HG02840 (cell line): Measurements from ENCODE around the gene LEUTX.
"Not testable (repeated sequence)": the region's sequence is repeated elsewhere in the genome, so short reads cannot be mapped to it uniquely, and the experiment has no call there.

ENCODE experiments used
- ATAC-seq: cut with Tn5 transposase; IDR thresholded peaks from one replicate; pipeline ENCODE4 v1.9.1; 2021; ENCODE audit warnings: mild to moderate bottlenecking, moderate library complexity, moderate number of reproducible peaks; ENCODE audit not compliant: unreplicated experiment, low FRiP score

LEUTX gene, protein sequence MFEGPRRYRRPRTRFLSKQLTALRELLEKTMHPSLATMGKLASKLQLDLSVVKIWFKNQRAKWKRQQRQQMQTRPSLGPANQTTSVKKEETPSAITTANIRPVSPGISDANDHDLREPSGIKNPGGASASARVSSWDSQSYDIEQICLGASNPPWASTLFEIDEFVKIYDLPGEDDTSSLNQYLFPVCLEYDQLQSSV

DNA sequence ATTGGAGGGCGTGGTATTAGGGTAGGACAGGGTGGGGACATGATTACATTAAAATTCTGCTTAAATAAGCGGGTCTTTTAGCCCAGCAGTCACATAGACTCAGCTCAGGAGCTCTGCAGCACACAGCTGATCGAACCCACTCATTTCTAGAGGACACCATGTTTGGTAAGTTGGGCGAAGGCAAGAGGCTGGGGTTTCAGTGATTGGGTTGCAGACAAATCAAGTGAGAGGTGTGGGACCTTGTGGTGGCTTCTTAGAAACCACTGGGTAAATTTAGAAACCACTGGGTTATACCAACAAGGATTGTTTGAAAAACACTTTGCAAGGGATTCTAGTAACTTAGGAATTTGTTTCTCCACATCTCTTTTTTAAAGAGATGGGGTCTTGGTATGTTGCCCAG is at the start of gene LEUTX:
LEUTX (plus strand) TSS at position 92 of the 400 bp plus-strand sequence; CDS start at position 159, 67 bp downstream.
- no peak for ATAC-seq

DNA sequence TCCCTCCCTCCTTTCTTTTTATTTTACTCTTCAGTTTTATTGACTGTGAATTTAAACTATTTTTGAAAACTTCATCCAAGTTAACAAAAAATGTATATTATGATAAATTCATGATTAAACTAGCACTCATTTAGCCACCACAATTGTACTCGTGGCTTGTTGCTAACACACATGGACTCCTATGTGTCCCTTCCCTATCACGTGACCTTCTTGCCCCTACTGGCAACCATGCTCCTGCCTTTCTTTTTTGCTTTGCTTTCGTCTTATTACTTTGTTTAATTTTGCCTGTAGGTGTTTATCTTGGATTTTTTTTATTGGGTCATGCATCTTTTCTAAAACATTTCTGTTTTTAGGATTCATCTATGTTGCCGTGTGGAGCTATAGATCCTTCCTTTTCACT is 49.1 kb upstream of the LEUTX start:
- ATAC-seq = no peak

DNA sequence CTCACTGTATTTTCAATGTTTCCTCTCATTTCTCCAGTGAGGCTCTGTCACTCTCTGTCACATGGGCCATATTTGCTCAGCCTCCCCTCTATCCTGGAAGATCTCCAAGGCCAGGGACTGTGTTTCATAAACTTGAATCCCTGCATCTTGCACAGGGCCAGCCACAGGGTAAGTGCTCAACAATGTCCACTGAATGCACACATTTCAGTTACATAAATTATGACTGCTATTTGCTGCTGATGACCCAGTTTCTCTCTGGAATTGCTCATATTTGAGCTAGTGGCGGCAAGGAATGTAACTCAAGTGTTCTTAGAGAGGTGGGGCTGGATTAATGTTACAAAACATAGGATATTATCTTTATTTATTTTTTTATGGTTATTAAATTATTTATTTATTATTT is 47.0 kb upstream of the LEUTX start:
- ATAC-seq = no peak

DNA sequence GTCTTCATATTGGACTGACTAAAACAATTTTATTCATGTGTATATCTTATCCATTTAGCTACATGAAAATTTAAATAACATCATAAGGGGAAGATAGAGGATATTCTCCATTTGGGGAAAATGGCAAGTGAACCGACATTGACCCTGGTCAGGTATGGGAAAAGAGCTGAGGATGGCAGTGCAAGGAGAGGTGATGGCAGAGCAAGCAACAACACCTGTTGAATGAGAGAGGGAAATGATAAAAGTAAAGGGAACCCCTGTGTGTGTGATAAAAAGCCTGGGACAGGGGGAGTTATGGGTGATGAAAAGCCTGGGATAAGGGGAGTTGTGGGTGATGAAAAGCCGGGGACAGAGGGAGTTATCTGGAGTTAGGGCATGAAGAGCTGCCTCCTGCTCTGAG is 44.8 kb upstream of the LEUTX start:
- no peak for ATAC-seq

DNA sequence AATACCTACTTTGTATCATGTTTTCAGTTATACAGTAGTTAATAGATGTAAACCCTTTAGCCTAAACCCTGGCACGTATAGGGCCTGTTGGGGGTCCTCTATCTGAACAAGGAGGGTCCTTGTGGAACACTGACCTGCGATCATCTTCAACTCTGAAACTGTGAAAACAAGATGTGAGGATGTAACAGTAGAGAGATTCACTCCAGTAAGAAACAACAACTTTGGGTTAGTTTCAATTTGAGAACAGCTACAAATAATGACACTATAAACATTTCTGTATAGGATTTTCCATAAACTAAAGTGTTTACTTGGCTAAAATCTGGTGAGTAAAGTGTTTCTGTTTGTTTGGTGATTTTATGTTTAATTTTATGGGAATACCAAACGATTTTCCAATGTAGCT is 43.0 kb upstream of the LEUTX start:
- ATAC-seq = no peak

DNA sequence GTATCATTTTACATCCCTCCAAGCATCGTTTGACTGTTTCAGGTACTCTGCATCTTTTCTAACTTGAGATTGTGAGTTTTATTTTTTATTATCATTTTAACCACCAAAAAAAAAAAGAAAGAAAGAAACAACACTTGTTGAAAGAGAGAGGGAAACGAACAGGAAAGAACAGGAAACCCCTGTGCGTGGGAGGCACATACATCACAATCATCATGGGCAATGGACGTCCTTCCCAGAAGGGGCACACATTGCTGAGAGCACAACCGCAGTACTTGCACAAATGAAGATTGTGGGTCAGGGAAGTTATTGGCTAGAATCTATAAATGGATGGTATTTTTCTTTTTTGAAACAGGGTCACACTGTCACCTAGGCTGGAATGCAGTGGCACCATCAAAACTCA is 42.6 kb upstream of the LEUTX start:
- no peak for ATAC-seq

DNA sequence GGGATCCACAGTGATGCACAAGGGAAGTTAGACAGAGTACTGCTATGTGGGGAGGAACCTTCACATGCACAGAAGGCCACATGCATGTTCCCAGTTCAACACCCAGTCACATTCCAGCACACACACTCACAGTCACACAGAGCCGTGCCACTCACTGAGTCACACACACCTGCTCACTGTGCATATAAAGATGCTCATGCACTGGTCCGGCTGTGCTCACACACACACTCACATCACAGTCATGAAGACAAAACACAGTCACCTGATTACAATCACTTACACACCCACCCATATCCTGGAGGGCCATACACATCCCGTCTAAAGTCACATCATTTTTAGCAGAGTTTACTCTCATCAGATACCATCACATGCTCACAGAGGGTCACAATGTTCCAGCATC is 41.3 kb upstream of the LEUTX start:
- ATAC-seq = no peak

DNA sequence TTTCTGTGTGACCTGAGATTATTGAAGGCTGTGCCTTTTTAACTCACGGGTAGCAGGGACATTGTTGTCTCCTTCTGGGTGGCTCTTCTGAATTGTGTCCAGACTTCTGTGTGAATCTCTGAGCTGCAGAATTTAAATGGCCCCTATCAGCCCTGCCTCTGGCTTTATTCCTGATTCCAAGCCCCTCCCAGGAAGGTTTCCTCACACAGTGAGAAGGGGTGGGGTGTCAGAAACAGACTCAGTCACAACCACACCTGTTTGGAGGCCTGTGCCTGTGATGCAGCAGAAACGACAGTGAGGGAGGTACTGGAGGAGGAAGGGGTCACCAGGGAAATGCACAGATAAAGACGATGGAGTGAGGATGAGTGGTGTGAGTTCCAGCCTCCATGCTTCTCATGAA is 40.8 kb upstream of the LEUTX start, which contains the start of gene CLC:
CLC (minus strand) TSS at position 139 of the 400 bp plus-strand sequence; CDS start at position 62, 77 bp downstream.
- no peak for ATAC-seq

DNA sequence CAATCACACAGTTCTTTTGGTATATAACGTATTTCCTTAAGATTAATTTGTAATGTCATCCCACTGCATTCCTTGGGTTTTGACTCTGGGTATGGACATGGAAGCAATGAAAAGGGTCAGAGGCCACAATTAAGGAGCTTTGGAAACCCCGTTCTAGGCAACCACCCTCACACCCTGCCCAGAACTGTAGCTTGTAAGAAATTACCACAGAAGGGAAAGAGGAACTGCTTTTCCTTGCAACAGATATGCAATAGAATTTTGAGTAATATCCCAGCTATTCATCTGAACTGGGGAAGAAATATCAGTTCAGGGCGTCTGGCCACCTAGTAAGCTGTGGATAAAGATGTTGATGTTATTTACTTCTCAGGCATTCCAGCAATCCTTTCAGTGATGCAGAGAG is 39.8 kb upstream of the LEUTX start:
- no peak for ATAC-seq

DNA sequence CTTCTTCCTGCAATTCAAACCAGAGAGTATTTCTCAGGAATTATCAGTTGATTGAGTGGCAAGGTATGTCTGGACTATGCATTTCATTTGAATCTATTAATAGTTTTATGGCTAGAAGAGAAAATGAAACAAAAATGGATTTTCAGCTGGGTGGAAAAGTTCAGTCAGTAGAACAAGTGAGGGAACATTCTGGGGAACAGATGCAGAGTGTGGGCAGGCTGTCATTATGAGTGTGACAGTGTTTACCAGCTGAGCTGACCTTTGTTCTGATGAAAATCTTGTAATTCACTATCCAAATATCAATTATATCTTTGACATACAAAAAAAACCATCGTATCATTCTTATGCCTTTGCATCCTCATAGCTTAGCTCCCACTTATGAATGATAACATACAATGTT is 38.3 kb upstream of the LEUTX start:
- no peak for ATAC-seq

DNA sequence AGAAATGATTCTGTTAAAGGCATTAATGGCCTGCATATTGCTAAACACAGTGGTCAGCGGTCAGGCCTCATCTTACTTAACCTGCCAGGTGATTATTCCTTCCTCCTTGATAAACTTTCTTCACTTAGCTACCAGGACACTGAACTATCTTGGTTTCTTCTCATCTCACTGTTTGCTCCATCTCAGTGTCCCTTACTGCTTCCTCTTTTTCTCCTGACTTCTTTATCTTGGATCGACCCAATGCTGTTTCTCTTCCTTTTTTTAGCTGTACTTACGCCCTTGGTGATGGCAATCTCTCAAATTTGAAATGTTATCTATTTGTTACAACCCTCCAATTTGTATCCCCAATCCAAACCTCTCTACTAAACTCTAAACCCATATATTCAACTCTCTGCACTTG is 33.0 kb upstream of the LEUTX start:
- ATAC-seq = no peak

DNA sequence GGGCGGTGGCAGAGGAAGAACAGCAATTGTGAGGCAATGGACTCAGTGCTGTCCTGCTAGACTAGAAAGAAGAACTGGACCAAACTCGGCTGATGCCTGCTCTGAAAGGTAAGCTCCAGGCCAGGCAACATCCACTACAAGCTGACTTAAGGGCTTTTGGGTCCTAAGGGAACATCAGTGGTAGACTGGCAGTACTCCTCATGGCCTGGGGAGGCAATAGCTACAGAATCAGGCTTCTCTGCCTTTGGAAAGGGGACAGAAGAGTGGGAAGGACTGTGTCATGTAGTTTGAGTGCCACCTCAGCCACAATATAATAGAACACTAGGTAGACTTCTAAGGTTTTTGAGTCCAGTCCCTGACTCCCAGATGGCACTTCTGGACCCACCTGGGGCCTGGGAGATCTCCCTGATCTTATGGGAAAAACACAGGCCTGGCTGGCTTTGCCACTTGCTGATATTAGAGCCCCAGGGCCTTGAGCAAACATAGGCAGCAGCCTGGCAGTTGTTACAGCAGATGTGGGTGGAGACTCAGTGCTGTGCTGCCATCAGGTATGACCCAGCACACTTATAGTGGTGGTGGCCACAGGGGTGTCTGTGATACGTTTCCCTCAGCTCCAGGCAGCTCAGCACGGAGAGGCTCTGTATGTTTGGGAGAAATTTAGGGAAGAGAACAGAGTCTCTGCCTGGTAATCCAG is 31.7 kb upstream of the LEUTX start:
- no peak for ATAC-seq

DNA sequence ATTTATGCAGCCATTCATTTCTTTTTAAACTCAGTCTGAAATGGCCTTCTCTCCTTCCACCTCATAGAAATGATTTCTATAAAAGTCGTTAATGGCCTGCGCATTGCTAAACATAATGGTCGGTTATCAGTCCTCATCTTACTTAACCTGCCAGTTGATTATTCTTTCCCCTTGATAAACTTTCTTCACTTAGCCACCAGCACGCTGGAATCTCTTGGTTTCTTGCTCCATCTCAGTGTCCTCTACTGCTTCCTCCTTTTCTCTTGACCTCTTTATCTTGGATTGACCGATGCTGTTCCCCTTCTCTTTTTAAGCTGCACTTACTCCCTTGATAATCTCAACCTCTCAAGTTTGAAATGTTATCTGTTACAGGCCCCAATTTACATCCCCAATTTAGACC is 28.7 kb upstream of the LEUTX start:
- no peak for ATAC-seq

DNA sequence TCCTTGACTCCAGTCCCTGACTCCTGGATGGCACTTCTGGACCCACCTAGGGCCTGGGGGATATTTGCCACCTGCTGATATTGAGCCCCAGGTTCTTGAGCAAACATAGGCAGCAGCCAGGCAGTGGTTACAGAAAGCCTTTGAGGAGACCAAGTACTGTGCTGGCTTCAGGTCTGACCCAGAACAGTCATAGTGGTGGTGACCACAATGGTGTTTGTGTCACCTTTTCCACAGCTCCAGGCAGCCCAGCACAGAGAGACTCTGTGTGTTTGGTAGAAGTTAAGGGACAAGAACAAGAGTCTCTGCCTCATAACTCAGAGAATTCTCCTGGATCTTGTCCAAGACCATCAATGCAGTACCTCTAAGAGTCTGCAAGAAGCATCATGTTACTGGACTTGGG is 26.3 kb upstream of the LEUTX start:
- no peak for ATAC-seq

DNA sequence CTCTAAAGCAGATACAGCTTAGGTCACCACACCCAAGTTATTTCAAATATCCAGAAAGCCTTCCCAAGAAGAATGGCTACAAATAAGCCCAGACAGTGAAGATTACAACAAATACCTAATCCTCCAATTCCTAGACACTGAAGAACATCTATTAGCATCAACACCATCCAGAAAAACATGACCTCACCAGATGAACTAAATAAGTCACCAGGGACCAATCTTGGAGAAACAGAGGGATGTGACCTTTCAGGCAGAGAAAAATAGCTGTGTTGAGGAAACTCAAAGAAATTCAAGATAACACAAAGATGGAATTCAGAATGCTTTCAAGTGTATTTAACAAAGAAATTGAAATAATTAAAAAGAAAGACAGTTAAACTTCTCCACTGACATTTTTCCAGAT is 25.9 kb upstream of the LEUTX start:
- no peak for ATAC-seq

DNA sequence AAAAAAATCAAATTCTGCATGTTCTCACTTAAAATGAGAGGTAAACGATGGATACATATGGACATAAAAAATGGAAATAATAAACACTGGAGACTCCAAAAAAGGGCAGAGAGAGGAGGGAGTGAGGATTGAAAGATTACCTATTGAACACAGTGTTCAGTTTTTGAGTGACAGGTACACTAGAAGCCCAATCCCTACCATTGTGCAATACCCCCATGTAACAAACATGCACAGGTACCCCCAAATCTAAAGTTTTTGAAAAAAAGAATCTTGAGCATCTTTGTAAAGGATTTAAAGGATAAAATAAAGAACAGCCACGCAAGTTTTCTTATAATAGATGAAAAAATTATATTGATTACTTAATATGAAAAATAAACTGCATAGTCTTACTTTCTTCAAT is 24.1 kb upstream of the LEUTX start:
- no peak for ATAC-seq

DNA sequence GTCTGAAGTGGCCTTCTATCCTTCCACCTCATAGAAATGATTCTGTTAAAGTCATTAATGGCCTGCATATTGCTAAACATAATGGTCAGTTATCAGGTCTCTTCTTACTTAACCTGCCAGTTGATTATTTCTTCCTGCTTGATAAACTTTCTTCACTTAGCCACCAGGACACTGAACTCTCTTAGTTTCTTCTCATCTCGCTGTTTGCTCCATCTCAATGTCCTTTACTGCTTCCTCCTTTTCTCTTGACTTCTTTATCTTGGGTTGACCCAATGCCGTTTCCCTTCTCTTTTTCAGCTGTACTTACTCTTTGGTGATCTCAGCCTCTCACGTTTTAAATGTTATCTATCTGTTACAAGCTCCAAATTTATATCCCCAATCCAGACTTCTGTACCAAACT is 23.7 kb upstream of the LEUTX start:
- no peak for ATAC-seq

DNA sequence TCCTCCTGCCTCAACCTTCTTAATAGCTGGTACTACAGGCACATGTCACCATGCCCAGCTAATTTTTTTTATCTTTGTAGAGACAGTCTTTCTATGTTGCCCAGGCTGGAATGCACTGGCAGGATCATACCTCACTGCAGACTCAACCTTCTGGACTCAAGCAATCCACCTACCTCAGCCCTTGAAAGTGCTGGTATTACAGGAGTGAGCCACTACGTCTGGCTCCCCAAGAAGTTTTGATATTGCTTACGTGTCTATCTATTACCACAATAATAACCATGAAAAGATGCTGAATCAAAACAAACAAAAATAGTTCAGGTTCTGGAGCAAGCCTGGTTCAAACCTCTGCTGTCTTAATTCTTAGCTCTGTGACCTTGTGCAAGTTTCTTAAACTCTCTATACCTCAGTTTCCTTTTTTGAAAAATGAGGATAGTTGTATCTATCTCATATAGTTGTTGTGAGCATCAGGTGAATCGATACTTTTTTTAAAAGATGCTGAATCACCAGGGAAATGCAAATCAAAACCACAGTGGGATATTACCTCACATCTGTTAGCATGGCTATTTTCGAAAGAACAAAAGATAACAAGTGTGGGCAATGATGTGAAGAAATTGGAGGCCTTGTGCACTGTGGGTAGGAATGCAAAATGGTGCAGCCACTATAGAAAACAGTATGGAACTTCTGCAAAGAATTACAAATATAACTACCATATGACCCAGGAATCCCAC is 19.0 kb upstream of the LEUTX start:
- ATAC-seq = no peak

DNA sequence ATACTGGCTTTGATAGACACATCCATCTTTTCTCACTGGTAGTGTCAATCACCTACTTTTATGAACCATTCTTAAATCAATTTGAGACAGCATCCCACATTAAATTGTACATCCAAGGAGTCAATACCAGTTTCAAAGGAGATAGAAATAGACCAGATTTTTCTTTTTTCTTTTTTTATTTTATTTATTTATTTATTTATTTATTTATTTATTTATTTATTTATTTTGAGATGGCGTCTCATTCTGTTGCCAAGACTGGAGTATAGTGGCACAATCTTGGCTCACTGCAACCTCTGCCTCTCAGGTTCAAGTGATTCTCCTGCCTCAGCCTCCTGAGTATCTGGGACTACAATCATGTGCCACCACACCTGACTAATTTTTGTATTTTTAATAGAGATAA is 16.8 kb upstream of the LEUTX start:
- not testable (repeated sequence) for ATAC-seq

DNA sequence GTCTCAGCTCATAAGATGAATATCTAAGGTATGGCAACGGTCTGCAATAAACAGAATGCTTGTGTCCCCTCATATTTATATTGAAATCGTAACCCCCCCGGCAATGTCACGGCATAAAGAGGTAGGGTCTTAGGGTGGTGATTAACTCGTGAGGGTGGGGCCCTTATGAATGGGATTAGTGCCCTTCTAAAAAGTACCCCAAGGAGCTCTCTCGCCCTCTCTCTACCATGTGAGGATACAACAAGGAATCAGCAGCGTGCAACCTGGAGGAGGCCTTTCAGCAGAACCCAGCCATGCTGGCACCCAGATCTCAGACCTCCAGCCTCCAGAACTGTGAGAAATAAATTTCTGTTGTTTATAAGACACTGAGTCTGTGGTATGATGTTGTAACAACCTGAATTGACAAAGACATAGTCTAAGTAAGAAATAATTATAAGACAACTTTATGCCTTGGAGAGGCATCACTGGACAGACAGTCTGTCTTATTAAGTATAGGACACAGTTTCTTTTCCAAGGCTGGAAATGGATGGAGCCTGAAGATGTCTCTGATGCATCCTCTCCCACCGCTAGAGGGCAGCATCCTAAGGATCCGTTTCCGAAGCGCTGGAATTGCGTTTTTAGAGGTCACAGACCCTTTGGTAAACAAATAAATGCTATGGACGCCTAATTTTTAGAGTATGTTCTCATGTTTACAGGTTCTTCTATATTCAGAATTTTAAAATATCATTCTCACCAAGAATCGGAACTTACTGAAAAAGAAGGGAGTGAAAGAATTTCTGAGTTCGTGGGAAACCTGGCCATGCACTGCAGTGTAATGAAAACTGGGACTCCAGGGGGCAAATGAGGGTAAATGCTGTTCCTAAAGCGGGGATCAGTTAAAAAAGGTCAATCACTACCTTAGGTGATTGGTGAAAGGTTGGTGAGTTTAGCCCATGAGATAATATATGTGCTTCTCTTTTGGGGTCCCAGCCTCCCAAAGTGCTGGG is 13.3 kb upstream of the LEUTX start:
- no peak for ATAC-seq

DNA sequence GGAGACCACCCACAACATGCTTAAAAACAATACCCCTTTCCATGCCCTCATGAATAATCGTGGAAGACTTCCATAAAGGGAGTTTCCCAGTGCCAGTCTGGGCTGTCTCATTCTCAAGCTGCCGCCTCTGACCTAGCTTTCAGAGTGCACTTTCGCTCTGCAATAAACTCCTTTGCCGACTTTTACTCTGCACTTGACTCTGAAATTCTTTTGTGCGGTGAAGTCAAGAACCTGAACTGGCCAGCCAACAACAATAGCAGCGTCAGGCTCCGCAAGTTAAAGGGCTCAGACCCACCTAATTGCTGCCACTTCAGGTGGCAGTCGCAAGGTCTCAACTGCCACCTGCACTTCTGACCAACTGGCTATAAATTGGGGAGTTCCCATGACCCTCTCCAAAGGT is 10.3 kb upstream of the LEUTX start:
- ATAC-seq = no peak
